GM10266 (cell line): ENCODE measurements around the gene AIFM3.
"Not testable (repeated sequence)": the region's sequence is repeated elsewhere in the genome, so short reads cannot be mapped to it uniquely, and the experiment has no call there.

ENCODE experiments used
- DNase-seq: peaks from one replicate; pipeline ENCODE4 v3.0.0; 2012; ENCODE audit errors: extremely low spot score
- CTCF ChIP-seq: IDR thresholded peaks from 2 replicates; pipeline ENCODE4 v1.5.1; 2012; ENCODE audit warnings: mild to moderate bottlenecking, low read depth; ENCODE audit not compliant: control insufficient read depth, insufficient read depth; ENCODE audit errors: missing control alignments

Gene AIFM3

GRCh38 chr22:20937031-20937793, 29.8 kb upstream of the AIFM3 start:
- no peak for DNase-seq
- TF ChIP-seq CTCF = no peak

GRCh38 chr22:20937794-20938671, 29.0 kb upstream of the AIFM3 start:
- no peak for DNase-seq
- no peak for TF ChIP-seq CTCF

GRCh38 chr22:20939457-20940185, 27.4 kb upstream of the AIFM3 start:
- DNase-seq = not testable (repeated sequence)

- DNase-seq = no peak
- TF ChIP-seq CTCF = no peak
Measured at GRCh38 chr22:20940186-20940651, 26.8 kb upstream of the AIFM3 start.

- DNase-seq = no peak
- no peak for TF ChIP-seq CTCF
Measured at GRCh38 chr22:20940904-20941385, 26.1 kb upstream of the AIFM3 start.

GRCh38 chr22:20942203-20942902, 24.7 kb upstream of the AIFM3 start:
- not testable (repeated sequence) for DNase-seq

- TF ChIP-seq CTCF = no peak
- no peak for DNase-seq
Measured at GRCh38 chr22:20943104-20943933, 23.7 kb upstream of the AIFM3 start.
